Measurements from ENCODE around the gene DHX35. TPM values are rescaled to one million over a fixed set of nuclear protein-coding genes. Genes with fewer than 3 reads are reported as not detected.

The DHX35 gene
- polyA plus RNA-seq, 1 donor from 2014 or later = 21.3 TPM

DNA sequence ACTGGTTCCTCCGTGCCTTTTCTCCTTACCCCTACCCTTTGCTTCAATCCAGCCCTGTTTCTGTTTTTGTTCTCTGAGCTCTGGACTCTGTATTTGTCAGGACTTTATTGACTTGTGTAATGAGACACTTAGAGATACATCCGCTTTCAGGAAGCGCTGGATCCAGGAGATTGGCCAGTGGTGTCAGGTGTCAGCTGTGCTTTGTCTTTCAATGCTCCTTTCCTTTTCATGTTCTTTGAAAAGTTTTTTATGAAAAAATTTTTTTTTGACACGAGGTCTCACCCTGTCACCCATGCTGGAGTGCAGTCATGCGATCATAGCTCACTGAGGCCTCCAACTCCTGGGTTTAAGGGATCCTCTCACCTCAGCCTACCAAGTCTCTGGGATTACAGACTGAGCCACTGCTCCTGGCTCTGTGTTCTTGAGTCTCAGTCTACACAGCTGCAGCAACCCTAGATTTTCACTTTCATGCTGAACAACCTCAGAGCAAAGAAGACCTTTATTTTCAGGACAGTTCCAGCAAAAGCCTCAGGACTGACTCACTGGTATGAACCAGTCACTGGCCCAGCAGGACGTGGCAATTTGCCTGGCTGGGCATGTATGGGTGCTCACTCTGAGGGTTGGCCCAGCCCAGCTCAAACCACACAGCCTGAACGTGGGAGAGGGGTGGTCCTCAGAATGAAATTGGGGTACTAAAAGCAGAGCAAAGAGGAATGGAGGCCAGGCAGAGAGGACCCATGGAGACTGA lies 108.5 kb downstream of the DHX35 start:
- no peak overlapping the region for H3K4me2 ChIP-seq (ENCODE audit: low read length)

DNA sequence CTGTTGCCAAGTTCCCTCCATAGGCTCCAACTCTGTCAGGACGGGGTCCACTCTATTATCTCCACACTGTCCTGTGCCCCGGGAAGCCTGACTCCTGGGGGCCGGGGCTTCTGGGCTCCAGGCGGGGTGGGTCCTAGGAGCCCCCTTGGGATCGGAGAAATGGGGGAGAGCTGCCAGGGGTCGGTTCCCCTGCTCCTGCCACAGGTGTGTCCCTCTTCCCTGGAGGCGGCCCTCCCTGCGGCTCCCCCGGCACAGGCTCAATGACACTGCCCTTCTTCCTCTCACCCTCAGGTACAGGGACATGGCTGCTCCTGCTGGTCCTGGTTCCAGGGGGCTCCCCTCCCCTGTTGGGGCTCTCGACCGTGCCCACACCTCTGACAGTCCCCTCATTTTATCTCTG lies 110.0 kb downstream of the DHX35 start:
- Histone ChIP-seq H3K79me2 (replicated peaks; ENCODE audit: insufficient read depth, low read length) (no peaks in the 10 kb centered on the region), H2AFZ (ENCODE audit: low read depth, low read length) (no peak overlapping the region), H3K4me2 (ENCODE audit: low read length) (no peak overlapping the region), H3K27ac (ENCODE audit: low read length) (no peak overlapping the region), H3F3A (ENCODE audit: insufficient read depth, low read length, poor library complexity, severe bottlenecking) (no peaks in the 10 kb centered on the region), H4K20me1 (ENCODE audit: insufficient read depth) (no peaks in the 10 kb centered on the region), H3K4me3 (ENCODE audit: low read length) (no peak overlapping the region), H3K27me3 (ENCODE audit: insufficient read depth, low read depth, low read length) (no peaks in the 10 kb centered on the region), H3K36me3 (ENCODE audit: insufficient read depth, low read length) (no peaks in the 10 kb centered on the region), H3K9ac (ENCODE audit: low read length) (no peak overlapping the region), H3K9me3 (ENCODE audit: low read length) (no peaks in the 10 kb centered on the region), H3K9me2 (ENCODE audit: insufficient read depth, low read length) (no peaks in the 10 kb centered on the region)
- no peak for TF ChIP-seq CTCF (IDR thresholded peaks at IDR 0.05; ENCODE audit: poor library complexity, severe bottlenecking)
- TF ChIP-seq MXI1 (conservative IDR thresholded peaks at IDR 0.05; ENCODE audit: poor library complexity, severe bottlenecking) = no peak
- TF ChIP-seq SMC3 (conservative IDR thresholded peaks at IDR 0.05; ENCODE audit: poor library complexity) = no peak
- no peak for TF ChIP-seq RAD21 (conservative IDR thresholded peaks at IDR 0.05)
- TF ChIP-seq EZH2 (IDR thresholded peaks at IDR 0.05; ENCODE audit: borderline replicate concordance, insufficient read depth, low read length, poor library complexity, severe bottlenecking) = no peak
- TF ChIP-seq EP300 (conservative IDR thresholded peaks at IDR 0.05; ENCODE audit: poor library complexity, severe bottlenecking) = no peak
- no peak for TF ChIP-seq POLR2AphosphoS5 (IDR thresholded peaks at IDR 0.05)
- TF ChIP-seq REST (IDR thresholded peaks at IDR 0.05; ENCODE audit: borderline replicate concordance) = no peak
- no peak for TF ChIP-seq TAF1 (IDR thresholded peaks at IDR 0.05; ENCODE audit: low read depth)

More for the DNA sequence above, 108.5 kb downstream of the DHX35 start:
- no peak overlapping the region for H3K27ac ChIP-seq (ENCODE audit: low read length)
- H3K79me2 ChIP-seq (replicated peaks; ENCODE audit: insufficient read depth, low read length) = no peaks in the 10 kb centered on the region
- TF ChIP-seq MXI1 (conservative IDR thresholded peaks at IDR 0.05; ENCODE audit: poor library complexity, severe bottlenecking) (no peak), REST (IDR thresholded peaks at IDR 0.05; ENCODE audit: borderline replicate concordance) (no peak), EP300 (conservative IDR thresholded peaks at IDR 0.05; ENCODE audit: poor library complexity, severe bottlenecking) (no peak)
- H3K4me3 ChIP-seq (ENCODE audit: low read length) = no peak overlapping the region
- H3K36me3 ChIP-seq (ENCODE audit: insufficient read depth, low read length) = no peaks in the 10 kb centered on the region
- no peaks in the 10 kb centered on the region for H3K9me2 ChIP-seq (ENCODE audit: insufficient read depth, low read length)
- no peaks in the 10 kb centered on the region for H4K20me1 ChIP-seq (ENCODE audit: insufficient read depth)
- H3K9me3 ChIP-seq (ENCODE audit: low read length) = no peaks in the 10 kb centered on the region
- H3K9ac ChIP-seq (ENCODE audit: low read length) = no peak overlapping the region
- no peaks in the 10 kb centered on the region for H3F3A ChIP-seq (ENCODE audit: insufficient read depth, low read length, poor library complexity, severe bottlenecking)
- H2AFZ ChIP-seq (ENCODE audit: low read depth, low read length) = no peak overlapping the region
- H3K27me3 ChIP-seq (ENCODE audit: insufficient read depth, low read depth, low read length) = no peaks in the 10 kb centered on the region

Measured in neural cell (in vitro differentiated cells).